Measurements from ENCODE around the gene MRPL51. TPM values are rescaled to one million over a fixed set of nuclear protein-coding genes. Genes with fewer than 3 reads are reported as not detected.

MRPL51 gene
- total and polyA plus RNA-seq, 11 donors, result 95.6 to 300 (median 223) TPM

GRCh38 chr12:6520186-6520585 lies 27.1 kb upstream of the MRPL51 start:
- 81 to 87% (median 85%) methylated on average over 3 of the region's 3 CpGs for WGBS, 4 donors
- H3K27ac ChIP-seq, result no peak overlapping the region
- no peaks in the 10 kb centered on the region for H3K4me1 ChIP-seq
- ATAC-seq (no peak), DNase-seq (no peak)
- H3K9me3 ChIP-seq, result no peaks in the 10 kb centered on the region
- H3K36me3 ChIP-seq, result peaks cover 0 to 100% (median 91%) of the 10 kb centered on the region in 9 donors
- no peak for TF ChIP-seq POLR2A (IDR thresholded peaks at IDR 0.05)
- TF ChIP-seq CTCF (IDR thresholded peaks at IDR 0.05), result no peak
- no peak overlapping the region for H3K4me3 ChIP-seq
- no peaks in the 10 kb centered on the region for H3K27me3 ChIP-seq
- intact Hi-C loops (cut with DNase I), result no loop called here

- TF ChIP-seq CTCF (IDR thresholded peaks at IDR 0.05) (no peak), POLR2A (IDR thresholded peaks at IDR 0.05) (no peak)
- Histone ChIP-seq H3K9me3 (no peaks in the 10 kb centered on the region), H3K4me1 (peaks cover 0 to 9% (median 0%) of the 10 kb centered on the region in 12 donors), H3K27ac (peak overlapping the region in 1 of 12 donors; percentile 43), H3K4me3 (no peak overlapping the region), H3K36me3 (peaks cover 0 to 63% (median 43%) of the 10 kb centered on the region in 9 donors), H3K27me3 (no peaks in the 10 kb centered on the region)
- intact Hi-C loops (cut with DNase I), result no loop called here
- ATAC-seq, result no peak
- WGBS, 4 donors, result 81 to 85% (median 82%) methylated on average over 7 of the region's 7 CpGs
- no peak for DNase-seq
These were observed 15.0 kb upstream of the MRPL51 start for GRCh38 chr12:6508087-6508486.

GRCh38 chr12:6507102-6507998 lies 14.3 kb upstream of the MRPL51 start:
- H3K27ac ChIP-seq, result peak overlapping the region in 4 of 12 donors; percentile 20 to 43 (median 24)
- H3K4me1 ChIP-seq, result peaks cover 0 to 9% (median 0%) of the 10 kb centered on the region in 12 donors
- peaks cover 0 to 63% (median 36%) of the 10 kb centered on the region in 9 donors for H3K36me3 ChIP-seq

More at GRCh38 chr12:6507102-6507998, 14.3 kb upstream of the MRPL51 start:
- TF ChIP-seq POLR2A (IDR thresholded peaks at IDR 0.05), result no peak
- TF ChIP-seq CTCF (IDR thresholded peaks at IDR 0.05), result no peak
- intact Hi-C loops (cut with DNase I), result no loop called here
- ATAC-seq (no peak), DNase-seq (no peak)
- H3K4me3 ChIP-seq, result no peak overlapping the region
- H3K9me3 ChIP-seq, result no peaks in the 10 kb centered on the region
- 73 to 76% (median 75%) methylated on average over 12 of the region's 12 CpGs for WGBS, 4 donors
- no peaks in the 10 kb centered on the region for H3K27me3 ChIP-seq

All from heart left ventricle (tissue), 16 donors.